HG02642 (cell line): ENCODE measurements around the gene MBOAT7.

Source experiments
- ATAC-seq: cut with Tn5 transposase; IDR thresholded peaks from one replicate; pipeline ENCODE4 v1.9.1; 2021; ENCODE audit warnings: mild to moderate bottlenecking; ENCODE audit not compliant: unreplicated experiment, poor library complexity

The MBOAT7 gene

DNA sequence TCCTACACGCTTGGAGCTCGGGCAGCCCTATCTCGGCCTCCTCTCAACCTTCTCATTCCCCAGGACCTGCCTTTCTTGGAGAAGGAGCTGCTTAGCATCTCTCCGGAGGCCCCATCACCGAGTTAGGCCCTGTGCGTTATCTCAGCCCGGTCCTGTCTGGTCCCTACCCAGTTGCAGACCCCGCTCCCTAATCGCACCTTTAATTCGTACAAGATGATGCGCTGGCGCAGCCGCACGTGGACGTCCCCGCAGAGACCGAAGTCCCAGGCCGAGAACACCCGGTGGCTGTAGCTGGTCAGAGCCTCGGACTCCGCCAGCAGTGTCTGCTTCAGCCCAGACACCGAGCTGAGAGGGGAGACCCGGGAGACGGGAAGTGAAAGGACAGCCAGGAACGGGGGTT lies 24.2 kb downstream of the MBOAT7 start:
- no peak for ATAC-seq

DNA sequence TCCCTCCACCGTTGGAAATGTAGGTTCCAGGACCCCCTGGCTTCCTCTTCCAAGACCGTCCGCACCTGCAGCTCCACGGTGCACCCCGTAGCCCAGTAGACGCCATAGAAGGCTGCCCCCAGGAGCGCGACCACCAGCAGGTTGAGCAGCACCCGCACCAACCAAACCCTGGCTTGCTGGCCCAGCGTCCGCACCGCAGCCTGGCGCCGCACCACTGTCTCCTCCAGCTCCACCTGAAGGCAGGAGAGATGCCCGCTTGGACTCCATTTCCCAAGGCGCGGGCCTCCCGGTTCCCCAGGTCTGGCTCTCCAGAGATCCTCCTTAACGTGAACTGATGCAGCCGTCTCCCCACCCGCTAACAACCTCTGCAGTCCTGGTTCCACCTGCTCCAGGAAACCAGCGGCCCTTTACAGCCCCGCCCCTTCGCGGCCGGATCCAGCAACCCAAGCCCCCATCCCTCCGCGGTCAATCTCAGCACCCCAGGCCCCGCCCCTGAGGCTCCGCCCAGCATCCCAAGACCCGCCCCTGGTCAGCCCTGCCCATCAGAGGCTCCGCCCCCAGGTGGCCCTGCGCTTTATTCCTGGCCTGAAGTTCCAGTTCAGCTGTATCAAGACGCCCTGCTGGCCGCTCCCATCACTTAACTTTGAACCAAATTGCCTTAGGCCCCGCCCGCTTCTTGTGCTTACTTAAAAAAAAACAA lies 24.9 kb downstream of the MBOAT7 start:
- no peak for ATAC-seq

GRCh38 chr19:54162884-54163283 lies 26.5 kb downstream of the MBOAT7 start:
- ATAC-seq: no peak

GRCh38 chr19:54162241-54162805 lies 27.1 kb downstream of the MBOAT7 start:
- no peak for ATAC-seq

DNA sequence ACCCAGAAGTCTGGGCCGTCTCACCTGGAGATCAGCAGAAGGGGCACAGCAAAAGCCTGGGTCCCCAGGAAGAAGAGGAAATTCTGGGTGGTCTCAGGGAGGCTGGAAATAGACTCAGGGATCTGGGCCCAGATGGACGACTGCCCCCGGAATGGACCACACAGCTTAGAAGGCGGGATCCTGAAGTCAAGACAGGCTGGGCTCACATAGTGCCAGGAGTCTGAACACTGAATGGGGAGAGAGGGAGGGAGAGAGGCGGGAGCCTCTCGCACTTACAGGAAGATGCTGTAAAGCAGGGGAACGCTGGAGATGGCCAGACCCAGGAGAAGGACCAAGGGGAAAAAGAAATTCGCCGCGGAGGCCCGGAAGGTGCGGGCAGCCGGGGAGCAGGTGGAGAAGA lies 28.5 kb downstream of the MBOAT7 start:
- ATAC-seq: no peak

DNA sequence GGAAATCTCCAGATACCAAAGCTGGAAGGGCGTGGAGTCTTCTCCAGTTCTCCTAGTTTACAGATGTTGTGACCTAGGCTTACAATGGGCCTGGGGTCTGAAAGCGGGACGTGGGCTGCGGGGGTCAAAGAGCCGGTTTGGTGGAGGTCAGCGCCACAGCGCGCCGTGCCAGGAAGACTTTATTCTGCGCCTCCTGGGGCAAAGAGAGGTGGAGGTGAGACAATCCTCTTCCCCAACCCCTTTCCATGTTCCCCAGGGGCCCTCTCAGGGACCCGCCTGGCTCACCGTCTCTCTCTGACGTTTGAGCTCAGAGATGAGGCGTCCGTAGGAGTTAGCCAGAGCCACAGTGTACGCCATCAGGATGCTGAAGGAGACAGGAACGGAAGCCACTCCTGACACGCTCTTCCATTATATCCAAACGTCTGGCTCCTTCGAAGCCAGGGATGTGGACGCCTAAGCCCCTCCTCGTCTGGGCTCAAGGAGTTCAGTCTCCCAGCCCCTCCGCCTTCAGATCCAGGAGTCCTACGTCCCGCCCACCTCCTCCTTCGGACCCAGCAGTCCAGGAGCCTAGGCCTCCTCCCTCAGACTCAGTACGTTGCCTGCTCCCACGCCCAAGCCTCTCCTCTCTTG lies 29.1 kb downstream of the MBOAT7 start:
- no peak for ATAC-seq

DNA sequence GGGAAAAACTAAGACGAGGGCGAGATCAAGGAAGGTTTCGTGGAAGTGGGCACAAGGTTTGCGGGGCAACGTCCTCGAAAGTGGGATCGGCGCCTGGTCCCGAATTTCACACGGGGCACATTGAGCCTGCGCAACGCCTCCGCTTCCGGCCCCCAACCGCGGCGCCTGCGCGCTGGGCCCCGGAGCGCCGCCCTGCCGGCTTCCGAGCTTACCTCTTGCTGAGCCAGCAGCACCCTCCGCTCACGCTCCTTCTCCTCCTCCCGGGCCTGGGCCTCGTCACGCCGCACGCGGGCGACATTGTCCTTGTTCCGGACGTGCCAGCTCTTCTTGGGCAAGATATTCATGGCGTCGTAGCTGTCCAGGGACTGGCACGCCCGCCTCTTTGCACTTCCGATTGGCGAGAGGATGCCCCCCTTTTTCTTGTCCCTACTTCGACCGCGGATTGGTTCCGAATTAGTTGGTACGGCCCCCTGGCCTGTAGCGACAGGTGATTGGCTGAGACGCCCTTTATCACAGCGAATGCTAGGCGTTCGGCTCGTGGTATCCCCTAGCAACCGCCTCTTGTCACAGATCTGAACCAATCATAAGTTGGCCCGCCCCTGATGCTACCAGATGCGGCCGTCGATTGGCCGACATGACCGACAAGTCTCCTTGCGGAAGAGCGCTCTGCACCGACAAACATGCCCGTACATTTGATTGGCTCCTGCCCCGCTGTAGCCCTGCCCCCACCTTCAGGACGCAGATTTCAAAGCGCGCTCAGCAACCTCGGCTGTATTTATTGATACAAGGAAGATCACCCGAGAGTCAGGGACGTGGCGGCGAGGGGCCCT lies 29.8 kb downstream of the MBOAT7 start, which contains the start of gene LENG1:
TSS of gene LENG1 (minus strand) at position 370 of the 830 bp plus-strand sequence. CDS start at position 344, 26 bp downstream.
- ATAC-seq: peak; percentile 90

GRCh38 chr19:54158812-54159351 lies 30.5 kb downstream of the MBOAT7 start:
- no peak for ATAC-seq

DNA sequence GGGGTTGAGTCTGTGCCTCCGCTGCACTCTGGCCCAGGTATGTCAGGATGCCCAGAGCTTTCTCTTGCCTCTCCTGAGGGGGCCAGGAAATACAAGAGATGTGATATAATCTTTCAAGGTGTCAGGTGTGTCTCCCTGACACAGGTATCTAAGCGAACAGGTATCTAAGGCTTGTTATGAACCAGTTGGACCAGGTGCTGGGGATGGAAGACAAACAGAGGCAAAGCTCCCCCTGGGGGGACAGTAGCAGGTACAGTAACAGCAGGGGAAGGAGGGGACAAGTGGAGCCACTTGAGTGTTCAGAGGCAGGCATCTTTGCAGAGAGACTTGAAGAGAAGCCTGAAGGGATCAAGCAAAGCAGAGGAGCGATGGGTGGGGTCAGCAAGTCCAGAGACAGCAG lies 32.4 kb downstream of the MBOAT7 start:
- no peak for ATAC-seq

DNA sequence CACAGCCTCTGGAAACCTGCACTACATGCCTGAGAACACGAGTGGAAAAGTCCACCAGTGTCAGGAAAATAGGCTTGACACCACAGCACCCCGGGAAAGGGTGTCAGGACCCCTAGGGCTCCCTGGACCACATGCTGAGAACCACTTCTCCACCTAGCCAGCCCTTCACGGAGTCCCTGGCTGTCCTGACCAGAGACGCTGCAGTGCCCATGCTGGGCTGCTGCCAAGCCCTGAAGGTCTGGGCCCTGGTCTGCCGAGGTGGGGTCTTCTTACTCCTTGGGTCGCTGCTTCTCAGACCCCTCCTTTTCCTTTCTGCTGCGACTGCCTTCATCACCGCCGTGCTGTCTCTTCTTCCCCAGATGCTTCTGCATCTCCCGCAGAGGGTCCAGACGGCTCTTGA lies 32.9 kb downstream of the MBOAT7 start:
- ATAC-seq: no peak

GRCh38 chr19:54155694-54156093 lies 33.7 kb downstream of the MBOAT7 start:
- ATAC-seq: no peak

GRCh38 chr19:54154603-54155345 lies 34.6 kb downstream of the MBOAT7 start:
- no peak for ATAC-seq

GRCh38 chr19:54153731-54154326 lies 35.6 kb downstream of the MBOAT7 start:
- no peak for ATAC-seq

- ATAC-seq: no peak
These were observed 36.4 kb downstream of the MBOAT7 start for GRCh38 chr19:54152878-54153524.

DNA sequence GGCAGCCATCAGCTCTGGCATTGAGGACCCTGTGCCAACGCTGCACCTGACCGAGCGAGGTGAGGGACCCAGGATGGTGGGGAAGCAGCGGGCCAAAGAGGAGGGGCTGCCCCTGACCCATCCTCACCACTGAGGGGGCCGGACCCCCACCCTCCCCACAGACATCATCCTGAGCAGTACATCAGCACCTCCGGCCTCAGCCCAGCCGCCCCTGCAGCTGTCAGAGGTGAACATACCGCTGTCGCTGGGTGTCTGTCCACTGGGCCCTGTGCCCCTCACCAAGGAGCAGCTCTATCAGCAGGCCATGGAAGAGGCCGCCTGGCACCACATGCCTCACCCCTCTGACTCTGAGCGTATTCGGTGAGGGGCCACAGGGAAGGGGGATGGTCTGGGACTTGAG lies 37.1 kb downstream of the MBOAT7 start:
- ATAC-seq: no peak

DNA sequence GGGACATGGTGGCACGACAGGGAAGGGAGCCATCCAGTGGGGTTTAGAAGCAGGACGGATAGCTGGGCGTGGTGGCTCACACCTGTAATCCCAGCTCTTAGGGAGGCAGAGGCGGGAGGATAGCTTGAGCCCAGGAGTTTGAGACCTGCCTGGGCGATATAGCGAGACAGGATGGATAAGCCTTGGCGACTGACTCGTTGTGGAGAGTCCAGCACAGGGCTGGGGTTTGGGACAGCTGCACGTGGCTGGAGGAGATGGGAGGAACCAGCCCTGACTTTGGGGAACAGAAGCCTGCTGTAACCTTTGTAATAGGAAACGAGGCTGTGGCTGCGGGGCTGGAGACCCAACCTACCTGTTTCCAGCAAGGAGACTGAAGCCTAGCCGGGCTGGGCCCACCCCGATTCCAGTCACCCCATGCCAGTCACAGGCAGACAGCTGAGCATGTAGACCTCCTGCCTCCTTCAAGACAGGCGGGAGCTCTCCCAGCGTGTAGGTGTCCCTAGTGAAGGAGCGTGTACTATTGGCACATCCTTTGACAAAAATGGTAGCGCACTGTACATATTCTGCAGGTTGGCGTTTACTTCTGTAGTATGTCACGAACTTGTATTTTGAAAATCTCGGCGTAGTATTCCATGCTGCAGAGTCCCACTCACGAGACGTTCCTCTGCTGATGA lies 37.9 kb downstream of the MBOAT7 start:
- no peak for ATAC-seq

DNA sequence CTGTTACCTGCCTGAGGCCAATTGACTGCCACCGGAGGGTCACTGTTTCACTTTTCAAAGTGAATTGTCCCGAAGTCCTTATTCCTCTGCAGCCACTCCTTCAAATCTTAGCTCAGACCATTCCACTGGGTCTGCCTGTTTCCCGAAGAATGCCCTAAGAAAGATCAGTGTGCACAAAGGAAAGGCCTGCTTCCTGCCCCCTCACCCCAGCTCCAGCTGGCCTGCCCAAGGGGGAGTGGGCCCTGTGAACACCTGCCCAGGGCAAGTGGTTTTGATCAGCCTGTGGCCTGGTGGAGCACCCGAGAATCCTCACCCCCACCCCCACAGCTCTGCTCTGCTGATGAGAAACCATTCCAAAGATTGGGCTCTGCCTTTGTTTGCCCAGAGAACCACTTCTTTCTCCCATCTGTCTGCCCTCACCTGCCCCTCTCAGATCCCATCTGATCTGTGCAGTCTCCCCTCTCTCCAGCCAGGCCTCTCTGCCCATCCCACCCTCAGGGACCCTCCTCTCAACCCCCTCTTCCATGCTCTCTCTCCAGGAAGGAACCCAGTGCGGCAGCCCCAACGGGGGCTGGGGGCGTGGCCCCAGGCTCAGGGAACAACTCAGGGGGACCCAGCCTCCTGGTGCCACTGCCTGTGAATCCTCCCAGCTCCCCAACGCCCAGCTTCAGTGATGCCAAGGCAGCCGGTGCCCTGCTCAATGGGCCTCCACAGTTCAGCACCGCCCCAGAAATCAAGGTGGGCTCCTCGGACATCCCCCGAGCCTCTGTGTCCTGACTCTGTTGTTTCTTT lies 40.2 kb downstream of the MBOAT7 start:
- ATAC-seq: no peak

GRCh38 chr19:54148158-54148557 lies 41.2 kb downstream of the MBOAT7 start:
- no peak for ATAC-seq
